Measurements from ENCODE around the gene CDC73.
"Not testable (repeated sequence)": the region's sequence is repeated elsewhere in the genome, so short reads cannot be mapped to it uniquely, and the experiment has no call there.

GRCh38 chr1:193288548-193289080 is 166.8 kb downstream of the CDC73 start:
- TF ChIP-seq POLR2A (IDR thresholded peaks at IDR 0.05; ENCODE audit: low read length); GATA1 (IDR thresholded peaks at IDR 0.05; ENCODE audit: low read depth, low read length): not testable (repeated sequence)

Measured in erythroblast (primary cell).